Heart right ventricle (tissue), 16 donors: Measurements from ENCODE around the gene USP47. TPM values are rescaled to one million over a fixed set of nuclear protein-coding genes. Genes with fewer than 3 reads are reported as not detected.

Experiments used
- ATAC-seq, 8 donors: fragments of 200-7000 bp; cut with Tn5 transposase; one replicate each; pipeline ENCODE4 v1.9.1; 2020; ENCODE audit warnings: mild to moderate bottlenecking in 8 of 8, moderate library complexity in 8 of 8, moderate number of reproducible peaks in 1 of 8
- DNase-seq, 2 donors: peaks; one replicate each; pipeline ENCODE4 v3.0.0-alpha.2; 2020
- H3K27ac ChIP-seq, 10 donors: fragments of 200-600 bp; sonication (generic) in 2 of 10; one replicate each; pipeline versions ENCODE4 v1.5.0 to v1.8.0; 2020 to 2022; ENCODE audit warnings: mild to moderate bottlenecking in 3 of 10
- H3K27me3 ChIP-seq, 7 donors: fragments of 200-600 bp; one replicate each; pipeline ENCODE4 v1.8.0; 2021 to 2022; ENCODE audit warnings: mild to moderate bottlenecking in 2 of 7
- H3K36me3 ChIP-seq, 9 donors: fragments of 200-600 bp; sonication (generic) in 1 of 9; one replicate each; pipeline versions ENCODE4 v1.5.0 to v1.8.0; 2020 to 2022; ENCODE audit warnings: mild to moderate bottlenecking in 2 of 9
- H3K4me1 ChIP-seq, 9 donors: fragments of 200-600 bp; sonication (generic) in 1 of 9; one replicate each; pipeline versions ENCODE4 v1.5.0 to v1.8.0; 2020 to 2022; ENCODE audit warnings: mild to moderate bottlenecking in 4 of 9
- H3K4me3 ChIP-seq, 10 donors: fragments of 200-600 bp; sonication (generic) in 2 of 10; one replicate each; pipeline versions ENCODE4 v1.5.0 to v1.8.0; 2020 to 2022; ENCODE audit warnings: mild to moderate bottlenecking in 7 of 10, moderate library complexity in 2 of 10
- H3K9me3 ChIP-seq, 11 donors: fragments of 200-600 bp in 10 of 11; sonication (generic) in 2 of 11; one replicate each; pipeline versions ENCODE4 v1.5.0 to v1.8.0; 2013 to 2022; ENCODE audit warnings: mild to moderate bottlenecking in 2 of 11, control low read depth in 1 of 11, moderate library complexity in 1 of 11
- CTCF ChIP-seq, 9 donors: fragments of 200-600 bp; sonication (generic) in 2 of 9; IDR thresholded peaks; one replicate each; pipeline versions ENCODE4 v1.5.0 to v1.8.0; 2021 to 2022; ENCODE audit warnings: antibody characterized with exemption in 9 of 9, mild to moderate bottlenecking in 5 of 9, moderate library complexity in 1 of 9
- WGBS, 2 donors: extraction: QIAGEN DNeasy Blood & Tissue Kit; methylation state at CpG; one replicate each; pipeline ENCODE4 v1.1.7; 2013; ENCODE audit warnings: inconsistent platforms in 1 of 2; 5-methylcytosine and 5-hydroxymethylcytosine counted together
- intact Hi-C, 10 donors: fragments of 100-400 bp; cut with DNase I; formaldehyde crosslinking; loops; one replicate each; pipeline versions ENCODE4 v1.11.1 to v1.14.2; 2022
- polyA plus RNA-seq, 2 donors: library from polyadenylated mRNA; stranded (reverse); fragments of 200-250 nt; gene quantifications; one replicate each; pipeline ENCODE4 v1.2.3, GENCODE V29; 2013
- total RNA-seq, 10 donors: library from RNA; stranded (reverse); fragmentation: NEBNext Ultra II Directional in 3 of 10; extraction: Animal tissue kit (Norgen Biotek cat#: 25700) in 3 of 10; gene quantifications; one replicate each; pipeline versions ENCODE4 v1.2.1 to v1.2.4, GENCODE V29; 2021 to 2023
- donor health status: Arrhythmogenic right ventricular cardiomyopathy.
- donor health status: ischemic (EF 13 %, LVEDD 7.1; RV severe dilation, severe dysfunction).
- donor health status: healthy with polysubstance abuse.
- donor health status: DM: no; HTN: yes; CAD: no.
- donor health status: DM: no; HTN: no; CAD: no.
- donor health status: ischemic (EF 25% LVEDD 6.9; RV normal size, moderate dysfunction).
- donor health status: ischemic (EF 25% LVEDD 5.7; RV mildly dilated, moderate dysfunction).
- donor health status: healthy.
- donor health status: DM: yes; HTN: yes; CAD: no.
- donor health status: Ischemic cardiomyopathy.
- donor health status: ischemic (EF 35%, LVEDD 5.7; RV mildly dilated, moderate dysfunction).
- donor health status: nonischemic (EF 11% LVEDD 7.7; RV severe dilation, severe dysfunction).
- donor health status: DM: yes; HTN: yes; CAD: no.
- donor health status: PGD.
- donor health status: ischemic (EF 29% LVEDD 5.4; RV normal size, mild dysfunction).
- donor health status: nonischemic (EF 23%, LVEDD 6.1; RV moderate dilation, normal function).

Gene USP47
- total and polyA plus RNA-seq, 12 donors = 30.5 to 56.4 (median 52.5) TPM

- intact Hi-C loops = loop anchor here in 3 of 10 donors (10.0 kb wide), 2 partner anchors 101 to 111 kb away; no protein-coding TSS in a partner anchor
- no peak for ATAC-seq
- no peak for DNase-seq
- WGBS, 2 donors = 99 to 100% methylated on average over 2 of the region's 2 CpGs
- H3K27ac ChIP-seq = no peak overlapping the region
- H3K9me3 ChIP-seq = no peaks in the 10 kb centered on the region
- no peak for TF ChIP-seq CTCF (IDR thresholded peaks at IDR 0.05)
- peaks cover 0 to 58% (median 3%) of the 10 kb centered on the region in 9 donors for H3K36me3 ChIP-seq
- H3K4me3 ChIP-seq = no peak overlapping the region
- H3K4me1 ChIP-seq = peaks cover 0 to 19% (median 7%) of the 10 kb centered on the region in 9 donors
- no peaks in the 10 kb centered on the region for H3K27me3 ChIP-seq
These were observed 73.9 kb downstream of the USP47 start for GRCh38 chr11:11915625-11916024.

GRCh38 chr11:11916981-11917399, 75.2 kb downstream of the USP47 start:
- peak overlapping the region in 5 of 10 donors; percentile 3 to 51 (median 11) for H3K27ac ChIP-seq
- peak in 5 of 8 donors; percentile 34 to 73 (median 45) for ATAC-seq
- no peak overlapping the region for H3K4me3 ChIP-seq
- H3K36me3 ChIP-seq = peaks cover 0 to 57% (median 3%) of the 10 kb centered on the region in 9 donors
- DNase-seq = no peak
- 94 to 98% methylated on average over 1 of the region's 1 CpG for WGBS, 2 donors
- no peak for TF ChIP-seq CTCF (IDR thresholded peaks at IDR 0.05)
- H3K4me1 ChIP-seq = peaks cover 0 to 19% (median 7%) of the 10 kb centered on the region in 9 donors
- intact Hi-C loops = loop anchor here in 3 of 10 donors (10.0 kb wide), 2 partner anchors 102 to 112 kb away; no protein-coding TSS in a partner anchor
- no peaks in the 10 kb centered on the region for H3K27me3 ChIP-seq
- H3K9me3 ChIP-seq = no peaks in the 10 kb centered on the region

- peak overlapping the region in 1 of 10 donors; percentile 1 for H3K27ac ChIP-seq
- no peak for TF ChIP-seq CTCF (IDR thresholded peaks at IDR 0.05)
- peaks cover 0 to 14% (median 0%) of the 10 kb centered on the region in 9 donors for H3K4me1 ChIP-seq
- intact Hi-C loops = loop anchor here in 3 of 10 donors (10.0 kb wide), 2 partner anchors 119 to 361 kb away; no protein-coding TSS in a partner anchor
- H3K27me3 ChIP-seq = no peaks in the 10 kb centered on the region
- peaks cover 0 to 12% (median 0%) of the 10 kb centered on the region in 11 donors for H3K9me3 ChIP-seq
- H3K4me3 ChIP-seq = no peak overlapping the region
- H3K36me3 ChIP-seq = peaks cover 0 to 79% (median 9%) of the 10 kb centered on the region in 9 donors
- ATAC-seq (no peak), DNase-seq (no peak)
These were observed 82.1 kb downstream of the USP47 start for GRCh38 chr11:11923828-11924227.

GRCh38 chr11:11929920-11930319, 88.1 kb downstream of the USP47 start:
- no peak for ATAC-seq
- 74 to 84% methylated on average over 2 of the region's 2 CpGs for WGBS, 2 donors
- no peak for TF ChIP-seq CTCF (IDR thresholded peaks at IDR 0.05)

More at GRCh38 chr11:11929920-11930319, 88.1 kb downstream of the USP47 start:
- peaks cover 0 to 12% (median 0%) of the 10 kb centered on the region in 11 donors for H3K9me3 ChIP-seq
- DNase-seq = no peak
- H3K27ac ChIP-seq = no peak overlapping the region
- no peak overlapping the region for H3K4me3 ChIP-seq
- intact Hi-C loops = loop anchor here (2.0 to 10.0 kb wide), 7 partner anchors 112 to 355 kb away; no protein-coding TSS in a partner anchor
- H3K27me3 ChIP-seq = no peaks in the 10 kb centered on the region
- peaks cover 0 to 3% (median 0%) of the 10 kb centered on the region in 9 donors for H3K4me1 ChIP-seq
- H3K36me3 ChIP-seq = peaks cover 0 to 82% (median 21%) of the 10 kb centered on the region in 9 donors
